Transverse colon (tissue), 4 donors: ENCODE results near the gene HAVCR2.

Experiments used
- CTCF ChIP-seq, 5 experiments: fragments of 200-600 bp in 3 of 5; fragments of 450-650 bp in 2 of 5; sonication (generic) in 3 of 5; IDR thresholded peaks; 1 replicate in 2 of 5; 2 replicates in 3 of 5; pipeline ENCODE4 v1.5.1; 2016 to 2017; ENCODE audit warnings: antibody characterized with exemption in 5 of 5, inconsistent platforms in 3 of 5, mild to moderate bottlenecking in 2 of 5, moderate library complexity in 1 of 5
- EP300 ChIP-seq: sonication (generic); formaldehyde crosslinking; IDR thresholded peaks from one replicate; pipeline ENCODE4 v1.6.1; 2017; ENCODE audit warnings: antibody characterized with exemption, low read depth
- POLR2AphosphoS5 ChIP-seq, 3 donors: sonication (generic); formaldehyde crosslinking; IDR thresholded peaks; one replicate each; pipeline ENCODE4 v1.6.1; 2016; ENCODE audit warnings: antibody characterized with exemption in 3 of 3

GRCh38 chr5:157059891-157060290 lies 49.0 kb downstream of the HAVCR2 start:
- no peak for TF ChIP-seq CTCF (IDR thresholded peaks at IDR 0.05)
- TF ChIP-seq EP300 = no peak
- no peak for TF ChIP-seq POLR2AphosphoS5 (IDR thresholded peaks at IDR 0.05)
